Natural killer cell (primary cell): ENCODE data around the gene PLEKHH1. TPM values are rescaled to one million over a fixed set of nuclear protein-coding genes. Genes with fewer than 3 reads are reported as not detected.

Source experiments
- ATAC-seq, 3 donors: fragments of 150-1000 bp in 2 of 3; fragments of 200-7000 bp in 1 of 3; cut with Tn5 transposase; 1 replicate in 1 of 3; 2 replicates in 2 of 3; pipeline ENCODE4 v1.10.0; 2021; ENCODE audit warnings: mild to moderate bottlenecking in 2 of 3, moderate library complexity in 2 of 3
- DNase-seq, 2 donors: peaks; one replicate each; pipeline versions ENCODE4 v3.0.0 to v3.0.0-alpha.2; 2013 to 2021; ENCODE audit warnings: mixed read lengths in 1 of 2
- H3K27ac ChIP-seq: one replicate; pipeline ENCODE4 v1.5.1; 2013; ENCODE audit warnings: mild to moderate bottlenecking, low read length
- H3K27me3 ChIP-seq: one replicate; pipeline ENCODE4 v1.6.1; 2013; ENCODE audit warnings: low read length; ENCODE audit not compliant: control insufficient read depth, insufficient read depth
- H3K36me3 ChIP-seq: one replicate; pipeline ENCODE4 v1.6.1; 2013; ENCODE audit warnings: low read length; ENCODE audit not compliant: control insufficient read depth, insufficient read depth
- H3K4me1 ChIP-seq: one replicate; pipeline ENCODE4 v1.6.1; 2013; ENCODE audit warnings: low read length; ENCODE audit not compliant: control insufficient read depth, insufficient read depth
- H3K4me3 ChIP-seq: one replicate; pipeline ENCODE4 v1.5.1; 2013; ENCODE audit warnings: low read length
- H3K9me3 ChIP-seq: one replicate; pipeline ENCODE4 v1.6.1; 2013; ENCODE audit warnings: low read length; ENCODE audit not compliant: control insufficient read depth, insufficient read depth
- H3K27ac Mint-ChIP-seq, 2 donors: one replicate each; pipeline ENCODE4 v1.8.0; 2022; ENCODE audit warnings: mild to moderate bottlenecking in 2 of 2, mixed read lengths in 2 of 2, moderate library complexity in 1 of 2
- H3K27me3 Mint-ChIP-seq, 2 donors: one replicate each; pipeline ENCODE4 v1.8.0; 2022; ENCODE audit warnings: low read depth in 2 of 2, mixed read lengths in 2 of 2
- H3K36me3 Mint-ChIP-seq: one replicate; pipeline ENCODE4 v1.8.0; 2022; ENCODE audit warnings: mixed read lengths
- H3K4me1 Mint-ChIP-seq, 2 donors: one replicate each; pipeline ENCODE4 v1.8.0; 2022; ENCODE audit warnings: mixed read lengths in 2 of 2
- H3K4me3 Mint-ChIP-seq: one replicate; pipeline ENCODE4 v1.8.0; 2022; ENCODE audit warnings: mild to moderate bottlenecking, moderate library complexity, mixed read lengths
- H3K9me3 Mint-ChIP-seq, 2 donors: one replicate each; pipeline ENCODE4 v1.8.0; 2022; ENCODE audit warnings: mixed read lengths in 2 of 2
- CTCF ChIP-seq: fragments of 200-600 bp; IDR thresholded peaks from one replicate; pipeline ENCODE4 v1.8.0; 2022; ENCODE audit warnings: antibody characterized with exemption
- WGBS: methylation state at CpG from one replicate; pipeline ENCODE4 v1.1.7; 2013; ENCODE audit warnings: missing lambda C conversion rate; ENCODE audit not compliant: insufficient coverage; 5-methylcytosine and 5-hydroxymethylcytosine counted together
- intact Hi-C: fragments of 100-400 bp; cut with micrococcal nuclease; formaldehyde crosslinking; loops from one replicate; pipeline ENCODE4 v1.14.2; 2022
- total RNA-seq, 4 donors: library from RNA; stranded (reverse); fragments of 120-200 nt in 1 of 4; gene quantifications; one replicate each; pipeline versions ENCODE4 v1.2.3 to v1.2.4, GENCODE V29; 2013 to 2022

The PLEKHH1 gene
- total RNA-seq, 3 donors from 2014 or later (not counting 1 experiment from before 2014, with no cell fraction given): not detected

GRCh38 chr14:67556671-67557070, 23.6 kb downstream of the PLEKHH1 start:
- WGBS: 79% methylated on average over 2 of the region's 2 CpGs
- Mint-ChIP-seq H3K36me3 (no peaks in the 10 kb centered on the region), H3K4me1 (no peaks in the 10 kb centered on the region), H3K27ac (no peak overlapping the region), H3K4me3 (no peak overlapping the region), H3K27me3 (peaks cover 7 to 13% of the 10 kb centered on the region in 2 donors), H3K9me3 (no peaks in the 10 kb centered on the region)
- intact Hi-C loops: no loop called here
- no peak for TF ChIP-seq CTCF
- Histone ChIP-seq H3K27ac (no peak overlapping the region), H3K27me3 (no peaks in the 10 kb centered on the region), H3K9me3 (no peaks in the 10 kb centered on the region), H3K4me1 (no peaks in the 10 kb centered on the region), H3K36me3 (no peaks in the 10 kb centered on the region), H3K4me3 (no peak overlapping the region)
- no peak for DNase-seq
- ATAC-seq: no peak

- H3K27ac Mint-ChIP-seq: no peak overlapping the region
- no peak overlapping the region for H3K4me3 ChIP-seq
- TF ChIP-seq CTCF: no peak
- no peaks in the 10 kb centered on the region for H3K27me3 ChIP-seq
- H3K9me3 Mint-ChIP-seq: no peaks in the 10 kb centered on the region
- no peak for ATAC-seq
- H3K4me3 Mint-ChIP-seq: no peak overlapping the region
- H3K4me1 ChIP-seq: no peaks in the 10 kb centered on the region
- H3K27me3 Mint-ChIP-seq: peaks cover 7 to 13% of the 10 kb centered on the region in 2 donors
- no peaks in the 10 kb centered on the region for H3K9me3 ChIP-seq
- DNase-seq: no peak
- WGBS: 81% methylated on average over 7 of the region's 7 CpGs
- intact Hi-C loops: no loop called here
- H3K27ac ChIP-seq: no peak overlapping the region
- H3K36me3 ChIP-seq: no peaks in the 10 kb centered on the region
- no peaks in the 10 kb centered on the region for H3K36me3 Mint-ChIP-seq
- H3K4me1 Mint-ChIP-seq: no peaks in the 10 kb centered on the region
Observed at GRCh38 chr14:67557118-67557517, 24.0 kb downstream of the PLEKHH1 start.

- intact Hi-C loops: no loop called here
- Mint-ChIP-seq H3K36me3 (no peaks in the 10 kb centered on the region), H3K27ac (no peak overlapping the region), H3K4me1 (no peaks in the 10 kb centered on the region), H3K9me3 (no peaks in the 10 kb centered on the region), H3K27me3 (peaks cover 7 to 13% of the 10 kb centered on the region in 2 donors), H3K4me3 (no peak overlapping the region)
- no peak overlapping the region for H3K27ac ChIP-seq
- H3K36me3 ChIP-seq: no peaks in the 10 kb centered on the region
- no peaks in the 10 kb centered on the region for H3K4me1 ChIP-seq
- no peak for TF ChIP-seq CTCF
- H3K9me3 ChIP-seq: no peaks in the 10 kb centered on the region
- no peak for ATAC-seq
- WGBS: 87% methylated on average over 3 of the region's 3 CpGs
- DNase-seq: no peak
- H3K4me3 ChIP-seq: no peak overlapping the region
- H3K27me3 ChIP-seq: no peaks in the 10 kb centered on the region
Observed at GRCh38 chr14:67557656-67558055, 24.6 kb downstream of the PLEKHH1 start.

GRCh38 chr14:67559639-67560038, 26.5 kb downstream of the PLEKHH1 start:
- H3K36me3 Mint-ChIP-seq: no peaks in the 10 kb centered on the region
- H3K4me1 Mint-ChIP-seq: no peaks in the 10 kb centered on the region
- no peaks in the 10 kb centered on the region for H3K27me3 ChIP-seq
- H3K36me3 ChIP-seq: no peaks in the 10 kb centered on the region
- no peak for TF ChIP-seq CTCF
- ATAC-seq: no peak
- no peak overlapping the region for H3K4me3 Mint-ChIP-seq
- no peak overlapping the region for H3K4me3 ChIP-seq
- no peak for DNase-seq
- H3K9me3 ChIP-seq: no peaks in the 10 kb centered on the region
- H3K27me3 Mint-ChIP-seq: peaks cover 6 to 7% of the 10 kb centered on the region in 2 donors
- no peak overlapping the region for H3K27ac ChIP-seq
- no peaks in the 10 kb centered on the region for H3K9me3 Mint-ChIP-seq
- H3K4me1 ChIP-seq: no peaks in the 10 kb centered on the region
- no peak overlapping the region for H3K27ac Mint-ChIP-seq
- 37% methylated on average over 4 of the region's 4 CpGs for WGBS
- intact Hi-C loops: no loop called here
